Fibroblast of lung (primary cell): ENCODE measurements around the gene RIC8B. TPM values are rescaled to one million over a fixed set of nuclear protein-coding genes. Genes with fewer than 3 reads are reported as not detected.
A peak's percentile ranks its signal among the peaks of the same experiment; 100 is the strongest.

Experiments used
- DNase-seq, 2 donors: peaks; one replicate each; pipeline versions ENCODE4 v3.0.0 to v3.0.0-alpha.2; 2010; ENCODE audit warnings: low read depth in 2 of 2
- H2AFZ ChIP-seq: 2 replicates; pipeline ENCODE4 v1.5.1; 2012; ENCODE audit warnings: low read length, control low read depth, inconsistent platforms
- H3K27ac ChIP-seq: 2 replicates; pipeline ENCODE4 v1.5.1; 2011; ENCODE audit warnings: low read length, control low read depth; ENCODE audit not compliant: insufficient read depth
- H3K27me3 ChIP-seq: 2 replicates; pipeline ENCODE4 v1.5.1; 2011; ENCODE audit warnings: mild to moderate bottlenecking, low read length; ENCODE audit not compliant: control insufficient read depth, insufficient read depth
- H3K36me3 ChIP-seq: 2 replicates; pipeline ENCODE4 v1.5.1; 2011; ENCODE audit warnings: low read length; ENCODE audit not compliant: control insufficient read depth, insufficient read depth
- H3K4me1 ChIP-seq: 2 replicates; pipeline ENCODE4 v1.5.1; 2011; ENCODE audit warnings: low read length; ENCODE audit not compliant: control insufficient read depth, insufficient read depth; ENCODE audit errors: extremely low read depth
- H3K4me2 ChIP-seq: 2 replicates; pipeline ENCODE4 v1.5.1; 2011; ENCODE audit warnings: low read length, control low read depth; ENCODE audit not compliant: insufficient read depth; ENCODE audit errors: extremely low read depth
- H3K4me3 ChIP-seq, 4 experiments: fragments of 200-600 bp in 1 of 4; sonication (generic) in 1 of 4; replicated peaks in 1 of 4; 2 replicates each; pipeline ENCODE4 v1.5.1; 2011 to 2016; ENCODE audit warnings: low read length in 4 of 4, low read depth in 3 of 4, mild to moderate bottlenecking in 3 of 4, control low read depth in 2 of 4, inconsistent platforms in 1 of 4, mixed read lengths in 1 of 4; ENCODE audit not compliant: insufficient read depth in 1 of 4; ENCODE audit errors: control extremely low read depth in 1 of 4
- H3K79me2 ChIP-seq: 2 replicates; pipeline ENCODE4 v1.5.1; 2012; ENCODE audit warnings: mild to moderate bottlenecking, low read length, inconsistent platforms; ENCODE audit not compliant: control insufficient read depth, insufficient read depth
- H3K9ac ChIP-seq: 2 replicates; pipeline ENCODE4 v1.5.1; 2011; ENCODE audit warnings: mild to moderate bottlenecking, low read length, control low read depth; ENCODE audit not compliant: insufficient read depth
- H3K9me3 ChIP-seq: 2 replicates; pipeline ENCODE4 v1.5.1; 2012; ENCODE audit warnings: low read depth, low read length; ENCODE audit not compliant: control insufficient read depth, insufficient read depth
- H4K20me1 ChIP-seq: 2 replicates; pipeline ENCODE4 v1.5.1; 2011; ENCODE audit warnings: low read length; ENCODE audit not compliant: control insufficient read depth, insufficient read depth; ENCODE audit errors: extremely low read depth
- EZH2 ChIP-seq: IDR thresholded peaks from 2 replicates; pipeline ENCODE4 v1.5.1; 2012; ENCODE audit warnings: low read length, control low read depth, mild to moderate bottlenecking; ENCODE audit errors: missing control alignments
- polyA plus RNA-seq, 2 donors: library from polyadenylated mRNA; depleted of rRNA in 1 of 2; stranded (reverse) in 1 of 2; unstranded in 1 of 2; fragments of >200 nt; gene quantifications; 2 replicates each; pipeline ENCODE4 v1.2.1, GENCODE V29; 2011 to 2012; ENCODE audit warnings: missing spikeins in 1 of 2
- total RNA-seq: library from RNA; depleted of rRNA; stranded (reverse); fragments of >200 nt; gene quantifications from 2 replicates; pipeline ENCODE4 v1.2.1, GENCODE V29; 2014
- TF ChIP-seq, protein P1 (sequence below), 2 donors: IDR thresholded peaks in 1 of 2; conservative IDR thresholded peaks in 1 of 2; 1 replicate in 1 of 2; 2 replicates in 1 of 2; pipeline ENCODE4 v1.5.1; 2011 to 2012; ENCODE audit warnings: low read length in 2 of 2, control low read depth in 1 of 2, inconsistent platforms in 1 of 2, low read depth in 1 of 2, mild to moderate bottlenecking in 1 of 2

Gene RIC8B
- total and polyA plus RNA-seq, 2 donors (not counting 1 experiment from before 2014, with no cell fraction given), result 9.2 to 11.6 TPM

DNA sequence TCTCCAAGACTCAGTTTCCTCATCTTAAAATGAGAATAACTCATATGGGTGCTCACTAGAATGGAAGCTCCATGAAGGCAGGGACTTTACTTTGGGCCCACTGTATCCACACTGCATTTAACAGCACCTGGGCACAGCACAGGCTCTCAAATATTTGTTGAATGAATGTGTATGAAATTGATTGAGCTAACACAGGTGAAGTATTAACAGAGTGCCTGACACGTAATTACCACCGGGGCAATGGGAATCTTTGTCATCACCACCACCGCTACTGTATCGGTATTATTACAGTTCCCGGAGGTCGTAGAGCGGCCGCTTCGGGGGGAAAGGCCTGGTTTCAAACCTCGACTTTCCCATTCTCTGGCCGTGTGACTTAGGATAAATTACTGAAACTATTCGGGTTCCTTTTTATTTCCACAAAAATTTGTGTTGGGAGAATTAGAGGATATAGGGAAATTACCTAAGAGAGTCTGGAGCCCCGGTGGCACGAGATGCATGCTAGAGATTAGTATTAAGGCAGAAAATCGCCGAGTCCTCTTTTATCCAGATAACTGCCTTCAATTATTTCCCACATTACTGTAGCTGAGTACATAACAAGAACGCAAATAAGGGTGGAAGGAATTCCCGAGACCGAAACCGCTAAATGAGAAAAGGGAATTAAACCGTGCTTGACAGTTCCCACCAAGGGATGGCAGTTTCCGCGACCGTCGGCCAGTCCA lies 1.0 kb upstream of the RIC8B start:
- Histone ChIP-seq H3K4me1 (no peaks in the 10 kb centered on the region), H3K27ac (peak overlapping the region; percentile 99), H3K9me3 (no peaks in the 10 kb centered on the region), H3K79me2 (peaks cover 36% of the 10 kb centered on the region), H3K9ac (peak overlapping the region; percentile 98), H4K20me1 (no peaks in the 10 kb centered on the region), H2AFZ (peak overlapping the region; percentile 95), H3K36me3 (no peaks in the 10 kb centered on the region), H3K4me3 (peak overlapping the region; percentile 43 to 96 (median 76)), H3K27me3 (no peaks in the 10 kb centered on the region), H3K4me2 (peak overlapping the region; percentile 38)
- no peak for DNase-seq
- TF ChIP-seq, protein P1, sequence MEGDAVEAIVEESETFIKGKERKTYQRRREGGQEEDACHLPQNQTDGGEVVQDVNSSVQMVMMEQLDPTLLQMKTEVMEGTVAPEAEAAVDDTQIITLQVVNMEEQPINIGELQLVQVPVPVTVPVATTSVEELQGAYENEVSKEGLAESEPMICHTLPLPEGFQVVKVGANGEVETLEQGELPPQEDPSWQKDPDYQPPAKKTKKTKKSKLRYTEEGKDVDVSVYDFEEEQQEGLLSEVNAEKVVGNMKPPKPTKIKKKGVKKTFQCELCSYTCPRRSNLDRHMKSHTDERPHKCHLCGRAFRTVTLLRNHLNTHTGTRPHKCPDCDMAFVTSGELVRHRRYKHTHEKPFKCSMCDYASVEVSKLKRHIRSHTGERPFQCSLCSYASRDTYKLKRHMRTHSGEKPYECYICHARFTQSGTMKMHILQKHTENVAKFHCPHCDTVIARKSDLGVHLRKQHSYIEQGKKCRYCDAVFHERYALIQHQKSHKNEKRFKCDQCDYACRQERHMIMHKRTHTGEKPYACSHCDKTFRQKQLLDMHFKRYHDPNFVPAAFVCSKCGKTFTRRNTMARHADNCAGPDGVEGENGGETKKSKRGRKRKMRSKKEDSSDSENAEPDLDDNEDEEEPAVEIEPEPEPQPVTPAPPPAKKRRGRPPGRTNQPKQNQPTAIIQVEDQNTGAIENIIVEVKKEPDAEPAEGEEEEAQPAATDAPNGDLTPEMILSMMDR (conservative IDR thresholded peaks at IDR 0.05 in 1 of 2, IDR thresholded peaks at IDR 0.05 in 1 of 2; ENCODE audit: low read depth in 1 of 2, low read length in 2 of 2), result no peak
- TF ChIP-seq EZH2, result no peak

DNA sequence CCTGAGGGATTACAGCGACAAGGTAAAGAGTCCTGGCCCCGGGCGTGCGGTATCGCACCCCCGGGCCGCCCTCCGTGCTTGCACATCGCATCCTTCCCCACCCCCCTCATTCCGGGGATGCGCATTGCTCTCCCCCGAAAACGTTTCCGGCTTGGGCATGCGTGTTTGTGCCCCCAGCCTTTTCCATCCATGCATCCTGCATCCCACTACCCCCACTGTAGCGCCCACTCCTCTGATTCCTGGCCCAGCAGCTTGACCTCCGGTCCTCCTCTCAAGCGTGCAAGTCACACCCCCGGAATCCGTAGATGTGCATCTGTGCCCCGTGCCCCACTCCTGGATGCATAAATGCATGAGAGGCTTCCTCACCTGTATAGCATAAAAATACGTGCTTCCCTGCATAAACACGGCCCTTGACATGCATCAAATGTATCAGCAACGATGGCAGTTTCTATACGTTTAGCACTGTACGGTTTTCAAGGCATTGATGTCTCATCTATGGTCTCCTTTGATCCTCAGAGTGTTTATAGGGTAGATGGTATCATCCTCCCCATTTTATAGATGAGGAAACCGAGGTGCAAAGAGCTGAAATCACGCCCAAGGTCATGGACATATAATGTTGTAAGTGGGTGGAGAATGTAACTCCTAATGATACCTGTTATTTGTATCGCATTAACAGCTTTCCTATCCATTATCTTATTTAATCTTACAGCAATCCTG lies 484 bp downstream of the RIC8B start:
- Histone ChIP-seq H3K9me3 (no peaks in the 10 kb centered on the region), H4K20me1 (no peaks in the 10 kb centered on the region), H3K27ac (peak overlapping the region; percentile 99), H3K27me3 (no peaks in the 10 kb centered on the region), H2AFZ (peak overlapping the region; percentile 74), H3K4me2 (peak overlapping the region; percentile 92), H3K4me1 (no peaks in the 10 kb centered on the region), H3K79me2 (peaks cover 40% of the 10 kb centered on the region), H3K9ac (peak overlapping the region; percentile 98), H3K36me3 (no peaks in the 10 kb centered on the region), H3K4me3 (peak overlapping the region; percentile 43 to 96 (median 77))
- DNase-seq, result no peak
- TF ChIP-seq EZH2, result no peak
- TF ChIP-seq, protein P1 (conservative IDR thresholded peaks at IDR 0.05 in 1 of 2, IDR thresholded peaks at IDR 0.05 in 1 of 2; ENCODE audit: low read depth in 1 of 2, low read length in 2 of 2), result no peak

GRCh38 chr12:106776897-106777296 lies 2.4 kb downstream of the RIC8B start:
- TF ChIP-seq EZH2, result no peak
- TF ChIP-seq, protein P1 (conservative IDR thresholded peaks at IDR 0.05 in 1 of 2, IDR thresholded peaks at IDR 0.05 in 1 of 2; ENCODE audit: low read depth in 1 of 2, low read length in 2 of 2), result no peak
- Histone ChIP-seq H4K20me1 (no peaks in the 10 kb centered on the region), H3K4me3 (no peak overlapping the region), H3K27me3 (no peaks in the 10 kb centered on the region), H3K36me3 (no peaks in the 10 kb centered on the region), H3K79me2 (peaks cover 46% of the 10 kb centered on the region), H3K9ac (no peak overlapping the region), H3K27ac (no peak overlapping the region), H3K9me3 (no peaks in the 10 kb centered on the region), H3K4me2 (no peak overlapping the region), H3K4me1 (no peaks in the 10 kb centered on the region), H2AFZ (no peak overlapping the region)
- DNase-seq, result no peak
